ENCODE data around the gene GSN. TPM values are rescaled to one million over a fixed set of nuclear protein-coding genes. Genes with fewer than 3 reads are reported as not detected.

GSN gene
- total RNA-seq, 2 experiments from 2014 or later, result 2.6 to 2.7 TPM

DNA sequence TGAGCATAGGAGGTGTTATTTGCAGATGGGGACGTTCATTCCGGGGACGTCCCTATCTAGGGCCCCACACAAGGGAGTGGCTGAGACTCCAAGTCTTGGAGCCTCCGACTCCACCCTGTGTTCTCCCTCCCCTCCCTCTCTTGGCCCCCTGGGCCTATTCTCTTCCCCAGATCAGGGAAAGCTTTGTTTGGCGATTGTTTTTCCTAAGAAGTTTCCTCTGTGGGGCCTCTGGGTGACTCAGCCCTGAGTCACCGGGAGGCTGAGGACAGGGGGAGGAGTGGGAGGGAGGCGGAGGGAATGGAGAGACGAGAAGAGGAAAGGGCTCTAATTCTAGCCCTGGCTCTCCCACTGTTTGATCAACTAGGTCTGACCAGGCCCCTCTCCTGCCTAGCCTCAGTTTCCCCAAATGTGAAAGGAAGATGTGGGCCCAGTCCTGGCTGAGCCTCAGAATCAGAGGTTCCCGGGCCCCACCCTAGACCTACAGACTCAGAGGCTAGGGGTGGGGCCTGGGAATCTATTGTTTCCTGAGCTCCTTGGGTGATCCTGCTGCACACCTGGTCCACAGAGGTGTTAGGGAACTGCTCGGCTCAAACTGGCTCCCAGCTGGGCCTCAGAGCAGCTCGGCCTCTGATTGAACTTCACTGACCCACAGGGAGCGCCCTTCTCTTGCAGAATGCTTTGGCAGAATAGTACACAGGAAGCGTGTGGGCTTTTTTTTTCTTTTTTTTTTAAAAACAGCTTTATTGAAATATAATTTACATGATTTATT is 19.2 kb downstream of the GSN start:
- Mint-ChIP-seq H3K4me3 (no peak overlapping the region), H3K9me3 (no peaks in the 10 kb centered on the region), H3K27ac (no peak overlapping the region), H3K4me1 (ENCODE audit: low read depth) (no peaks in the 10 kb centered on the region), H3K36me3 (ENCODE audit: low read depth) (no peaks in the 10 kb centered on the region), H3K27me3 (no peaks in the 10 kb centered on the region)
- H3K4me1 ChIP-seq (ENCODE audit: insufficient read depth, low read length), result peaks cover 10% of the 10 kb centered on the region
- intact Hi-C loops (cut with DNase I, micrococcal nuclease), result no loop called here
- CTCF ChIA-PET, result interaction anchor here (0.6 to 0.7 kb wide), 2 partner anchors 9 to 91 kb away, joined by 3 to 6 read pairs; no protein-coding TSS in a partner anchor
- no peak for TF ChIP-seq CTCF (IDR thresholded peaks at IDR 0.05)
- no peaks in the 10 kb centered on the region for H3K9me3 ChIP-seq (ENCODE audit: control insufficient read depth in 1 of 2, insufficient read depth in 1 of 2, low read length in 2 of 2)
- POLR2A ChIA-PET, result no interaction called here
- ATAC-seq (ENCODE audit: poor library complexity) (no peak), DNase-seq (peak in 2 of 14 experiments; percentile 52 to 54)
- H3K27me3 ChIP-seq (ENCODE audit: control insufficient read depth in 1 of 2, insufficient read depth in 2 of 2, low read length in 2 of 2), result no peaks in the 10 kb centered on the region
- no peak overlapping the region for H3K4me3 ChIP-seq (ENCODE audit: low read length)
- H3K27ac ChIP-seq (ENCODE audit: low read depth in 1 of 2, low read length in 2 of 2), result no peak overlapping the region
- no peaks in the 10 kb centered on the region for H3K36me3 ChIP-seq (ENCODE audit: insufficient read depth, low read length)

GRCh38 chr9:121288673-121289025 is 20.7 kb downstream of the GSN start:
- DNase-seq (no peak), ATAC-seq (ENCODE audit: poor library complexity) (no peak)
- POLR2A ChIA-PET, result no interaction called here
- H3K36me3 ChIP-seq (ENCODE audit: insufficient read depth, low read length), result no peaks in the 10 kb centered on the region
- CTCF ChIA-PET, result no interaction called here
- H3K9me3 ChIP-seq (ENCODE audit: control insufficient read depth in 1 of 2, insufficient read depth in 1 of 2, low read length in 2 of 2), result no peaks in the 10 kb centered on the region
- no peaks in the 10 kb centered on the region for H3K27me3 Mint-ChIP-seq
- H3K27ac ChIP-seq (ENCODE audit: low read depth in 1 of 2, low read length in 2 of 2), result no peak overlapping the region
- no peaks in the 10 kb centered on the region for H3K36me3 Mint-ChIP-seq (ENCODE audit: low read depth)
- no peak for TF ChIP-seq CTCF (IDR thresholded peaks at IDR 0.05)
- H3K4me3 ChIP-seq (ENCODE audit: low read length), result no peak overlapping the region
- H3K27ac Mint-ChIP-seq, result no peak overlapping the region
- no peaks in the 10 kb centered on the region for H3K4me1 Mint-ChIP-seq (ENCODE audit: low read depth)
- no peaks in the 10 kb centered on the region for H3K9me3 Mint-ChIP-seq
- peaks cover 10% of the 10 kb centered on the region for H3K4me1 ChIP-seq (ENCODE audit: insufficient read depth, low read length)
- intact Hi-C loops (cut with DNase I, micrococcal nuclease), result no loop called here
- H3K4me3 Mint-ChIP-seq, result no peak overlapping the region
- no peaks in the 10 kb centered on the region for H3K27me3 ChIP-seq (ENCODE audit: control insufficient read depth in 1 of 2, insufficient read depth in 2 of 2, low read length in 2 of 2)

DNA sequence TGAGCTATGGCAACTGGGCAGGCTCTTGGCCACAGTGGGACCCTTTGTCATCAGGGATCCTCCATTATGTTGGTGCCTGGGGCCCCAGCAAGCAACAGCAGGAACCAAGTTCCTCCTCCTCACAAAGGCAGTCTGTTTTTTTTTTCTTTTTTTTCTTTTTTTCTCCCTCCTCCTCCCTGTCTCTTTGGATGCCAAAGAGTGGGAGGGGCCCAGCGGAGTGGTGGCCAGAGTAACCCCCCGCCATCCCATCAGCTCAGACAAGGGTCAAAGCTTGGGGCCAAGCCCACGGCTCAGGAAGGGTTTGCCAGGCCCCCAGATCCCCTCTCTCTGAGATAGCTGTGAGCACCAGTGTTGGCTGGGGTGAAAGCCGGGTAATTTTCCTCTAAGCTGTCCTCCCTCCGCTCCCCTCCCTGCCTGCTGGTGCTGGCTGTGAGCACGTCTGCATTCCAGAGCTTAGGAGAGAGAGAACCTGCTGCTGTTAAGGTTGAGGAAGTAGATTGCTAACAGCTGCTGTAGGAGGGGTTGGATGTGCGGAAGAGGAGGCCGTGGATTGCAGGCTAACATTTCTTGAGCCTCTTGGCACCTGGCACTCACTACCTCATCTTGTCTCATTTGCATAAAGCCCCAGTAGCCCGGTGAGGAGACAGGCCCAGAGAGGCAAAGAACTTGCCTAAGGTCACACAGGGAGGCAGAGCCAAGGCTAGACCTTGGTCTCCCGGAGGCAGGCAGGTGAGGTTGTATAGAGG is 21.2 kb downstream of the GSN start:
- Histone ChIP-seq H3K36me3 (ENCODE audit: insufficient read depth, low read length) (no peaks in the 10 kb centered on the region), H3K4me1 (ENCODE audit: insufficient read depth, low read length) (peaks cover 10% of the 10 kb centered on the region), H3K27ac (ENCODE audit: low read depth in 1 of 2, low read length in 2 of 2) (no peak overlapping the region), H3K27me3 (ENCODE audit: control insufficient read depth in 1 of 2, insufficient read depth in 2 of 2, low read length in 2 of 2) (no peaks in the 10 kb centered on the region), H3K9me3 (ENCODE audit: control insufficient read depth in 1 of 2, insufficient read depth in 1 of 2, low read length in 2 of 2) (no peaks in the 10 kb centered on the region), H3K4me3 (ENCODE audit: low read length) (no peak overlapping the region)
- Mint-ChIP-seq H3K4me3 (no peak overlapping the region), H3K27ac (no peak overlapping the region), H3K27me3 (no peaks in the 10 kb centered on the region), H3K4me1 (ENCODE audit: low read depth) (no peaks in the 10 kb centered on the region), H3K36me3 (ENCODE audit: low read depth) (no peaks in the 10 kb centered on the region), H3K9me3 (no peaks in the 10 kb centered on the region)
- POLR2A ChIA-PET, result no interaction called here
- intact Hi-C loops (cut with DNase I, micrococcal nuclease), result no loop called here
- ATAC-seq (ENCODE audit: poor library complexity), result no peak
- no peak for TF ChIP-seq CTCF (IDR thresholded peaks at IDR 0.05)
- DNase-seq, result no peak
- CTCF ChIA-PET, result no interaction called here

All from CD4-positive, alpha-beta T cell (primary cell).